Measurements from ENCODE around the gene ROBO1. TPM values are rescaled to one million over a fixed set of nuclear protein-coding genes. Genes with fewer than 3 reads are reported as not detected.

The ROBO1 gene
- polyA plus RNA-seq, 1 donor (not counting 4 experiments of a cell fraction or from before 2014, with no cell fraction given), result 27.1 TPM

DNA sequence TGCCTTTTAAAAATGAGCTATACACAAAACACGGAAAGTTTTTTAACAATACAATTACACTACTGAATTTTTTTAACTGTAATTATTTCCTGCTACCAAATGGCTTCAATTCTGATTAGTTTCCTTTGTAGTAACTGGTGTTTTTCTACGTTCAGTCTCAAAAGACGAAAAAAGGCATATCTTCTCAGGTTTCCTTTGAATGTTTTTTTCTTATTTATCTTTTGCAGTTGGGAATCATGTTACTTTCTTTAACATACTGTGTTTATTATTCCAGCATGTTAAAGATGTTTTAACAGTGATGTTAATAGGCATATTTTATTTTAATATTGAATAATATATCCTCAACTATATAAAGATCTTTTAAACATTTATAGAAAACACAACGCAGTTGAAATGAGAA, 1055.5 kb downstream of the ROBO1 start:
- Histone ChIP-seq H3K4me3 (ENCODE audit: control insufficient read depth in 2 of 3, extremely low read depth in 1 of 3, insufficient read depth in 2 of 3, low read depth in 1 of 3, low read length in 3 of 3) (no peak overlapping the region), H3K4me1 (ENCODE audit: control insufficient read depth, extremely low read depth, insufficient read depth, low read length) (no peaks in the 10 kb centered on the region), H3K9me3 (ENCODE audit: control insufficient read depth, low read depth, low read length) (no peaks in the 10 kb centered on the region), H2AFZ (ENCODE audit: control insufficient read depth, low read length) (no peak overlapping the region), H3K27me3 (ENCODE audit: control insufficient read depth, extremely low read depth, insufficient read depth, low read length) (no peaks in the 10 kb centered on the region), H3K9ac (ENCODE audit: control insufficient read depth, extremely low read depth, insufficient read depth, low read length) (no peak overlapping the region), H3K9me1 (ENCODE audit: control insufficient read depth, extremely low read depth, insufficient read depth, low read length) (no peaks in the 10 kb centered on the region), H3K4me2 (ENCODE audit: control insufficient read depth, extremely low read depth, insufficient read depth, low read depth, low read length) (no peak overlapping the region), H3K27ac (ENCODE audit: control insufficient read depth, insufficient read depth, low read length) (no peak overlapping the region), H3K79me2 (ENCODE audit: control insufficient read depth, insufficient read depth, low read length) (no peaks in the 10 kb centered on the region), H3K36me3 (ENCODE audit: control insufficient read depth in 2 of 2, extremely low read depth in 1 of 2, insufficient read depth in 2 of 2, low read length in 2 of 2) (no peaks in the 10 kb centered on the region), H4K20me1 (ENCODE audit: control insufficient read depth, extremely low read depth, insufficient read depth, low read length) (no peaks in the 10 kb centered on the region)
- no peak for TF ChIP-seq CTCF (optimal IDR thresholded peaks at IDR 0.05 in 1 of 3, IDR thresholded peaks at IDR 0.05 in 1 of 3, conservative IDR thresholded peaks at IDR 0.05 in 1 of 3; ENCODE audit: extremely low read depth in 1 of 3, insufficient read depth in 2 of 3, low read length in 3 of 3)
- TF ChIP-seq EZH2 (IDR thresholded peaks at IDR 0.05; ENCODE audit: low read length), result no peak
- FAIRE-seq (no peak), DNase-seq (ENCODE audit: low read depth, low spot score) (no peak)
- dilution Hi-C loops (cut with MboI; ENCODE audit: extremely low pct_ligation_motif_present, low sequenced_read_pairs), result no loop called here

DNA sequence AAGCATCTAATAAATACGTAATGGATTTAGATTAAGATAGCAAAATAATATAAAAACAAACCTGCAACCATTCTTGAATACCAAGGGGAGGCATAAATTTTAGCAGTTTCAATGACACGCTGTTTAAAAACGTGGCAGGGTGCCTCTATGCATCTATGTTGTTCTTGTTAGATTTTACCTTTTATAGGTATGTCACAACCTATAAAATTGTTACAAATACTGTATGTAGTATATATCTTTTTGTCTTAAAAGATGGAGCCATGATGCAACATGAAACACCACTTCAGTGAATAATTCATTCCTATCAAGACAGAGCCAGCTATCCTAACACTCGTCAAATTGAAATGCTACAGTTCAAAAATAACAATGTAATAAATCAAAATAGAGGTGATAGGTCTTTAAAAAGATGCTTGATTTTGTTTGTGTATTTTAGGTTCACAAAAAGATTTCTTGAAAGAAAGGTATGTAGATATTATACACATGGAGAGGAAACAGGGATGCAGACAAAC, 1059.2 kb downstream of the ROBO1 start:
- Histone ChIP-seq H3K79me2 (ENCODE audit: control insufficient read depth, insufficient read depth, low read length) (no peaks in the 10 kb centered on the region), H3K9me3 (ENCODE audit: control insufficient read depth, low read depth, low read length) (no peaks in the 10 kb centered on the region), H3K27me3 (ENCODE audit: control insufficient read depth, extremely low read depth, insufficient read depth, low read length) (no peaks in the 10 kb centered on the region), H2AFZ (ENCODE audit: control insufficient read depth, low read length) (no peak overlapping the region), H3K4me1 (ENCODE audit: control insufficient read depth, extremely low read depth, insufficient read depth, low read length) (no peaks in the 10 kb centered on the region), H3K27ac (ENCODE audit: control insufficient read depth, insufficient read depth, low read length) (no peak overlapping the region), H3K9ac (ENCODE audit: control insufficient read depth, extremely low read depth, insufficient read depth, low read length) (no peak overlapping the region), H3K36me3 (ENCODE audit: control insufficient read depth in 2 of 2, extremely low read depth in 1 of 2, insufficient read depth in 2 of 2, low read length in 2 of 2) (peaks cover 0 to 1% of the 10 kb centered on the region in 2 experiments), H3K4me2 (ENCODE audit: control insufficient read depth, extremely low read depth, insufficient read depth, low read depth, low read length) (no peak overlapping the region), H3K4me3 (ENCODE audit: control insufficient read depth in 2 of 3, extremely low read depth in 1 of 3, insufficient read depth in 2 of 3, low read depth in 1 of 3, low read length in 3 of 3) (no peak overlapping the region), H3K9me1 (ENCODE audit: control insufficient read depth, extremely low read depth, insufficient read depth, low read length) (no peaks in the 10 kb centered on the region), H4K20me1 (ENCODE audit: control insufficient read depth, extremely low read depth, insufficient read depth, low read length) (no peaks in the 10 kb centered on the region)
- DNase-seq (ENCODE audit: low read depth, low spot score) (no peak), FAIRE-seq (no peak)
- dilution Hi-C loops (cut with MboI; ENCODE audit: extremely low pct_ligation_motif_present, low sequenced_read_pairs), result no loop called here
- TF ChIP-seq CTCF (optimal IDR thresholded peaks at IDR 0.05 in 1 of 3, IDR thresholded peaks at IDR 0.05 in 1 of 3, conservative IDR thresholded peaks at IDR 0.05 in 1 of 3; ENCODE audit: extremely low read depth in 1 of 3, insufficient read depth in 2 of 3, low read length in 3 of 3) (no peak), EZH2 (IDR thresholded peaks at IDR 0.05; ENCODE audit: low read length) (no peak)
